GM21528 (cell line): ENCODE data around the gene PRSS37.

Experiments
- ATAC-seq: cut with Tn5 transposase; IDR thresholded peaks from one replicate; pipeline ENCODE4 v1.9.1; 2021; ENCODE audit warnings: mild to moderate bottlenecking, moderate library complexity; ENCODE audit not compliant: unreplicated experiment, low FRiP score

The PRSS37 gene

GRCh38 chr7:141789917-141790316 is 51.4 kb downstream of the PRSS37 start, which contains the start of gene TAS2R5:
TSS of gene TAS2R5 (plus strand) at chr7:141790217. CDS start at chr7:141790362, 145 bp downstream.
- ATAC-seq: no peak

DNA sequence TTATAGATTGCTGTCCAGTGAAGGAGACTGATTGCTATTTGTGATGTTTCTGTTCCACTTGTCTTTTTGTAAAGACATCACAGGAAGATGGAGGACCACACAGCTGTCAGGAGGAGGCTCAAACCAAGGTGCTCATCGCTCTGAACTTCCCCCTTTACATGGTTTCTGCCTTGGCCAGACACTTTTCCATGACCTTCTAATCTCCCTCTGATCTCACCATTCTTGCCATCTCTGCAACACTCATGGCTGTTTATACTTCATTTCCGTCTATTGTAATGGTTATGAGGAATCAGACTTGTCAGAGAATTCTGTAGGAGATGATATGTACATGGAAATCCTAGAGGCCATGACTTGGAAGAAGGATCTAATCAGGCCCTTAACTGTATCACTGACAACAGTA is 53.0 kb downstream of the PRSS37 start:
- ATAC-seq: no peak
